Epithelial cell of proximal tubule (primary cell): ENCODE data around the gene ANO4. TPM values are rescaled to one million over a fixed set of nuclear protein-coding genes. Genes with fewer than 3 reads are reported as not detected.
A peak's percentile ranks its signal among the peaks of the same experiment; 100 is the strongest.

ENCODE experiments used
- DNase-seq: peaks from one replicate; pipeline ENCODE4 v3.0.0-alpha.2; 2011; ENCODE audit warnings: low read depth
- H3K4me3 ChIP-seq: 2 replicates; pipeline ENCODE4 v1.5.1; 2011; ENCODE audit warnings: low read depth, mild to moderate bottlenecking, low read length
- CTCF ChIP-seq: conservative IDR thresholded peaks from 2 replicates; pipeline ENCODE4 v1.5.1; 2012; ENCODE audit warnings: low read depth, mild to moderate bottlenecking, low read length
- total RNA-seq: library from RNA; depleted of rRNA; stranded (reverse); fragments of >200 nt; gene quantifications from 2 replicates; pipeline ENCODE4 v1.2.3, GENCODE V29; 2015

Gene ANO4
- total RNA-seq, 1 donor from 2014 or later: 0.86 TPM

GRCh38 chr12:100767371-100767770 lies 27.2 kb upstream of the ANO4 start:
- H3K4me3 ChIP-seq: no peak overlapping the region
- TF ChIP-seq CTCF: no peak
- DNase-seq: no peak

GRCh38 chr12:100767950-100768349 lies 26.6 kb upstream of the ANO4 start:
- TF ChIP-seq CTCF: no peak
- DNase-seq: no peak
- H3K4me3 ChIP-seq: no peak overlapping the region

GRCh38 chr12:100778967-100779590 lies 15.5 kb upstream of the ANO4 start:
- no peak overlapping the region for H3K4me3 ChIP-seq
- TF ChIP-seq CTCF: no peak
- DNase-seq: no peak

GRCh38 chr12:100789146-100789545 lies 5.4 kb upstream of the ANO4 start:
- no peak overlapping the region for H3K4me3 ChIP-seq
- DNase-seq: peak; percentile 19
- no peak for TF ChIP-seq CTCF

GRCh38 chr12:100789975-100790374 lies 4.6 kb upstream of the ANO4 start:
- no peak for DNase-seq
- no peak overlapping the region for H3K4me3 ChIP-seq

GRCh38 chr12:100790552-100790951 lies 4.0 kb upstream of the ANO4 start:
- DNase-seq: no peak
- H3K4me3 ChIP-seq: no peak overlapping the region
- no peak for TF ChIP-seq CTCF

More at GRCh38 chr12:100789975-100790374, 4.6 kb upstream of the ANO4 start:
- TF ChIP-seq CTCF: no peak

GRCh38 chr12:100793182-100793581 lies 1.4 kb upstream of the ANO4 start:
- H3K4me3 ChIP-seq: no peak overlapping the region
- no peak for DNase-seq
- no peak for TF ChIP-seq CTCF
